GM18873 (cell line): ENCODE measurements around the gene STX1A.

ENCODE experiments used
- ATAC-seq: cut with Tn5 transposase; IDR thresholded peaks from one replicate; pipeline ENCODE4 v1.9.1; 2021; ENCODE audit warnings: mild to moderate bottlenecking, moderate library complexity, moderate number of reproducible peaks; ENCODE audit not compliant: unreplicated experiment, low FRiP score

The STX1A gene

GRCh38 chr7:73718905-73719805 is at the start of gene STX1A:
Gene STX1A (minus strand): TSS chr7:73719669. CDS start chr7:73719631, 38 bp downstream.
- no peak for ATAC-seq

DNA sequence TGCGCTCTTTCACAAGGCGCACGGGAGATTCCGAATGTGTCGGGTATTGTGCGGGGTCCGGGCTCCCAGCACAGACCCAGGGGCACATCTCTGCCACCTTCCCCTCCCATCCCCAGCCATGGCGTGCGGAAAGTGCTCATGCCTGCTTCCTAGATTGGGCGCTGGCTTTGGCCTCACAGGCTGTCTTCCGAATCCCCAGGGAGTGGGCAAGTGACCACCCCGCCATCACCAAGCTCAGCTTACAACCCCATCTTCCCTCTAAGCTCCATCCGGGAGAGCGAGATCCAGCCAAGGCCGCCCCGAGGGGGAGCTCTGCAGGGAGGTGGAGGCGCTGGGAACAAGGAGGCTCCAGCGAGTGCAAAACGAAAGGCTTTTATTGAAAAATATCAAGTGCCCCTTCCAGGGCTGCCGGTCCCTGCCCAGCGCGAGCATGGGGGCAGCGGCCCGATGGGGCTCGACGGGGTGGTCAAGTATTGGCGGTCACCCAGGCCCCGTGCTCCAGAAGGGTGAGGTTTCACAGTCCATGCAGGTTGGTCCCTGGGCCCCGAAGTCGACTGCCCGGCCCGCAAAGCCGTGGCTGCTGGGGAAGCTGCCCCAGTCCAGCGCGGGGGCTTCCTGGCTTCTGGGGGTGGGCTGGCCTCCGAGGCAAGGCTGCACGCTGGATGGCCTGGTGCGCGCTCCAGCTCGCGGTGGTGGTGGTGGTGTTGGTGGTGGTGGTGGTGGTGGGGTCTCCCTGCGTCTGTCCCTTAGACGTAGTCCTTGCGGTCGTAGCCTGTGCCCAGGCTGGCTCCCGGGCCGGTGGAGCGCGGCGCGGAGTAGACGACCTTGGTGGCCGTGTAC is 49.4 kb upstream of the STX1A start:
- ATAC-seq = no peak

DNA sequence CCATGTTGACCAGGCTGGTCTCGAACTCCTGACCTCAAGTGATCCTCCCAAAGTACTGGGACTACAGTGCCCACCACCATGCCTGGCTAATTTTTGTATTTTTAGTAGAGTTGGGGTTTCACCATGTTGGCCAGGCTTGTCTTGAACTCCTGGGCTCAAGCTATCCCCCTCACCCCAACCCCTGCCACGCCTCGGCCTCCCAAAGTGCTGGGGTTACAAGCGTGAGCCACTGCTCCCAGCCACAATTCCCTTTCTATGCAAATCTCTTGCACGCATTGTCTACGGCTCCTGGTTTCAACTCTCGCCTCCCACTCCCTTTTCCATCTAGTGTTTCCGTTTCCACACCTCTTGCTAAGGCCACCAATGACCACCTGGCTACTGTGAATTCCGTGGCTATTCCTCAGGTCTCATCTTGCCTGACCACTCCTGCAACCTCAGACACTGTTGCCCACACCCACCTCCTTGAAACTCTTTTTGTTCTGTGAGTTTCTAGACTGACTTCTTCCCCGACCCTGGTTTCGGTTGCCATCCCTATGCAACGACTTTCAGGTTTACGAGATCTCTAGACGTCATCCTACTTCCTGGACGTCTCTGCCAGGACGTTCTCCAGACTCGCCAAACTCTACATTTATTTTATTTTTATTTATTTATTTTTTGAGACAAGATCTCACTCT is 47.2 kb upstream of the STX1A start:
- no peak for ATAC-seq

GRCh38 chr7:73762659-73762999 is 43.2 kb upstream of the STX1A start:
- no peak for ATAC-seq

DNA sequence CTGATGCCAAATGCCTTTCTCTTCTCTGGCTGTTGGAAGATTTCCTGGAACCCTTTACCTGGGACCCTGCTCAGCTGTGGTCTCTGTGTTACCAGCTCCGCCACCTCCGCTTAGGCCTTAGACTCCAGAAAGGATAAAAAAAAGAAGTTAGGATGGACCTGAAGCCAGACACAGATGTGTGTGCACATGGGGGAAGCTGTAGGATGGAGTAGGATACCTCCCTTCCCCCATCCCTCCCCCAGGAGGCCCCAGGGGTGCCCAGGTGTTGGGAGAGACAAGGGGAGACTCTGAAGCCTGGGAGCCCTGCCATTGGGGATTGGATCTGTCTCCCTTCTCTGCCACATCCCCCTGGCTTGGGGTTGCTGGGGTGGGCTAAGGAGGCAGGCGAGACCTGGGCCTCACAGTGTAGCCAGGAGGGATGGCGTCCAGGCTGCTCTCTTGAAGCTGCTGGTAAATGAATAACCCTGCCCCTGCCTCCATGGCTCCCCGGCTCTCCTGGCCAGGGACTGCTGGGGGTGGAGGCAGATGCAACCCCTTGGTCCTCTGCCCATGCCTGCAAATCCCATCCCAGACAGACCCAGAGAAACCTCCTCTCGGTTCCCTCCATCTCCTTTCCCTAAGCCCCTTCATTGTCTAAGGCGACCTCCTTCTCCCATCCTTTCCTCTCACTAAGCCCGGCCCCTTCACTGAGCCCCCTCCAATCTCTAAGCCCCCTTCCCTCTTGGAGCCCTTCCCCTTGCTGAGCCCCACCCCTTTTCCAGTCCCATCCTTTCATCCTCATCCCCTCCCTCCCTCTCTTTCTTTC is 42.6 kb upstream of the STX1A start:
- ATAC-seq = no peak

DNA sequence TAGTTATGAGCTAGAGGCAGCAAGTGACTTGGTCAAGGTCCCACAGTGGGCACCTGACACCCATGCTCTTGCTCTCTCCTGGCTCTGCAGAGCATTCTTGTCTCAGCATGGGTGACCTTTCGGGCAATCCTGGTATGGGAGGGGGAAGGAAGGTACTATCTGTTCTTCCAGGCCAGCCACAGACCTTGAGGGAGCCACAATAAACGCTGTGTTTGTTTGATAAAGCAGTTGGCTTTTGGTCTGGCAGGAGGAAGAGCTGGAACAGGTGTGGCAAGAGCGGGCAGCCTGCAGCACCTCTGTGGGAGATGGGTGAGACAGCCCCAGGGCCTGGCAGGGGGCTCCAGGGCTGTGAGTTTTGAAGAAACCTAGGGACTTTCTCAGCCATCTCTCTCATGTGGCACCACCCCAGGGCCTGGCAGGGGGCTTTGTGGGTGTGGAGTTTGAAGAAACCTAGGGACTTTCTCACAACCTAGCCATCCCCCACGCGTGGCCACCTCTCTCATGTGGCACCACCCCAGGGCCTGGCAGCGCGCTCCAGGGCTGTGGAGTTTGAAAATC is 39.2 kb upstream of the STX1A start:
- ATAC-seq = no peak

DNA sequence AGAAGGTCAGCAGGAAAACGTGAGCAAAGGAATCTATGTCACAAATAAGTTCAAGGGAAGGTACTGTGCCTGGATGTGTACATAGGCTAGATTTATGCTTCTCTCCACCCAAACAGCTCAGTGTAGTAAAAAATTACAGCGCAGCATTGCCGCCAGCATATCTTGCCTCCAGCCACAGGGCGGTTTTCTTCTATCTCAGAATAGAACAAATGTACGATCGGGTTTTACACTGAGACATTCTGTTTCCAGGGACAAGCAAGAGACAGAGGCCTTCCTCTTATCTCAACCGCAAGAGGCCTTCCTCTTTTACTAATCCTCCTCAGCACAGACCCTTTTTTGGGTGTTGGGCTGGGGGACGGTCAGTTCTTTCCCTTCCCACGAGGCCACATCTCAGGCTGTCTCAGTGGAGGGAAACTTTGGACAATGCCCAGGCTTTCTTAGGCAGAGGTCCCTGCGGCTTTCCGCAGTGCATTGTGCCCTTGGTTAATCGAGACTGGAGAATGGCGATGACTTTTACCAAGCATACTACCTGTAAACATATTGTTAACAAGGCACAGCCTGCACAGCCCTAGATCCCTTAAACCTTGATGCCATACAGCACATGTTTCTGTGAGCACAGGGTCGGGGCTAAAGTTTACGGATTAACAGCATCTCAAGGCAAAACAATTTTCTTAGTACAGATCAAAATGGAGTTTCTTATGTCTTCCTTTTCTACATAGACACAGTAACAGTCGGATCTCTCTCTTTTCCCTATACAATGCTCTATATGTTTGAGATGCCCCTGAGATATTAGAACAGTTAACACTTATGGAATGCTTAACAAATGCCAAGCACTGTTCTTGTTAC is 30.7 kb upstream of the STX1A start:
- no peak for ATAC-seq

- ATAC-seq = no peak
Measured at GRCh38 chr7:73746378-73746777, 26.9 kb upstream of the STX1A start.

GRCh38 chr7:73742753-73743641 is 23.5 kb upstream of the STX1A start:
- ATAC-seq = no peak

GRCh38 chr7:73742338-73742752 is 22.9 kb upstream of the STX1A start:
- no peak for ATAC-seq

DNA sequence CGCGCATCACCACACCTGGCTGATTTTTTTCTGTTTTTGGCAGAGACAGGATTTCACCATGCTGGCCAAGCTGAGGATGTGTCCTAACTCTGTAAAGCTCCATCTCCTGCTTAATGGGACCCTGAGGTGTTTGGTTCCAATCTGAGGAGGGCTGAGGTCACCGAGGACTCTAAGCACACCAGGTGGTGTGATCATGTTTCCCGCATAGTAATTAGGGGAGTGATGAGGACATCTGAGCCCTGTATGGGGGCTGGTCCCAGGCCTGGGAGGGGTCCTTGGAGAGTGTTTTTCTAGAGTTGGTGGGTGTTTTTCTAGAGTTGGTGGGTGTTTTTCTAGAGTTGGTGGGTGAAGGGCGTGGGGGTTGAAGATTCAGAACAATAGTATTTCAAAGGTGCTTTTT is 22.1 kb upstream of the STX1A start:
- no peak for ATAC-seq

- no peak for ATAC-seq
Measured at GRCh38 chr7:73740771-73741170, 21.3 kb upstream of the STX1A start.

- ATAC-seq = no peak
Measured at GRCh38 chr7:73740212-73740611, 20.7 kb upstream of the STX1A start.

- ATAC-seq = no peak
Measured at GRCh38 chr7:73739387-73739767, 19.9 kb upstream of the STX1A start.

- ATAC-seq = peak; percentile 62
Measured at GRCh38 chr7:73738612-73739386, 19.3 kb upstream of the STX1A start, which contains the start of gene ABHD11. Gene ABHD11 (minus strand): TSS chr7:73738802. CDS start chr7:73738770, 32 bp downstream.

DNA sequence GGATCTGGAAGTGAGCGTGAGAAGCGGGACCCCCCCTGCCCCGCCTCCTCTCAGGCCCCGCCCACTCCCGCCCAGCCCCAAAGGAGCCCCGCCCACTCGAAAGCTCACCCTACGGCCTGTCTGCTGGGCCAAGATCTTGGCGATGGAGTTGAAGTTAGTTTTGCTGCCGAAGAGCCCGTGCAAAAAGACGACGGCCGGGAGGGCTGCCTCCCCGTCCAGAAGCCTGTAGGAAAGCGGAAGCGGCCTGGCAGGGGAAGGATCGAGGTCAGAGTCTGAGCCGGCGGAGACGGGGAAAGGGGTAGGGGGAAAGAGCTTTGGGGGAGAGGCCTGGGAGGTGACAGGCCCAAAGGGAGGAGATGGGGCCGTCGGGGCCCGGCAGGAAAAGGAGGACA is 18.7 kb upstream of the STX1A start:
- ATAC-seq = no peak
